Mucosa of descending colon (tissue), 3 donors: ENCODE measurements around the gene SP140L. TPM values are rescaled to one million over a fixed set of nuclear protein-coding genes. Genes with fewer than 3 reads are reported as not detected.
"Not testable (repeated sequence)": the region's sequence is repeated elsewhere in the genome, so short reads cannot be mapped to it uniquely, and the experiment has no call there.

Source experiments
- ATAC-seq: fragments of 200-7000 bp; cut with Tn5 transposase; one replicate; pipeline ENCODE4 v1.9.1; 2020; ENCODE audit warnings: mild to moderate bottlenecking, moderate library complexity
- DNase-seq, 3 donors: peaks; one replicate each; pipeline ENCODE4 v3.0.0-alpha.2; 2020
- H3K36me3 ChIP-seq: fragments of 200-600 bp; one replicate; pipeline ENCODE4 v1.8.0; 2021; ENCODE audit warnings: low read depth, mild to moderate bottlenecking
- H3K4me1 ChIP-seq: fragments of 200-600 bp; one replicate; pipeline ENCODE4 v1.8.0; 2021; ENCODE audit warnings: low read depth, mild to moderate bottlenecking
- H3K4me3 ChIP-seq: fragments of 200-600 bp; one replicate; pipeline ENCODE4 v1.8.0; 2021; ENCODE audit warnings: mild to moderate bottlenecking
- H3K9me3 ChIP-seq: fragments of 200-600 bp; one replicate; pipeline ENCODE4 v1.8.0; 2021; ENCODE audit warnings: mild to moderate bottlenecking
- CTCF ChIP-seq: fragments of 200-600 bp; IDR thresholded peaks from one replicate; pipeline ENCODE4 v1.8.0; 2022; ENCODE audit warnings: antibody characterized with exemption, mild to moderate bottlenecking
- intact Hi-C, 2 donors: fragments of 100-400 bp; cut with DNase I in 1 of 2; cut with micrococcal nuclease in 1 of 2; formaldehyde crosslinking; loops; one replicate each; pipeline versions ENCODE4 v1.11.0 to v1.11.1; 2022; cut with DNase I, micrococcal nuclease
- total RNA-seq, 3 donors: library from RNA; stranded (reverse); fragmentation: NEBNext Ultra II Directional in 2 of 3; extraction: Animal tissue kit (Norgen Biotek cat#: 25700) in 2 of 3; gene quantifications; one replicate each; pipeline versions ENCODE4 v1.2.1 to v1.2.4, GENCODE V29; 2021 to 2023
- donor health status: DM: no; HTN: no; CAD: no; lungs with moderate emphysema.
- donor health status: DM: no; HTN: no; CAD: no.
- donor health status: DM: no; HTN: yes; CAD: no.

SP140L gene
- total RNA-seq, 3 donors from 2014 or later: 22.1 to 35.7 (median 23.4) TPM

DNA sequence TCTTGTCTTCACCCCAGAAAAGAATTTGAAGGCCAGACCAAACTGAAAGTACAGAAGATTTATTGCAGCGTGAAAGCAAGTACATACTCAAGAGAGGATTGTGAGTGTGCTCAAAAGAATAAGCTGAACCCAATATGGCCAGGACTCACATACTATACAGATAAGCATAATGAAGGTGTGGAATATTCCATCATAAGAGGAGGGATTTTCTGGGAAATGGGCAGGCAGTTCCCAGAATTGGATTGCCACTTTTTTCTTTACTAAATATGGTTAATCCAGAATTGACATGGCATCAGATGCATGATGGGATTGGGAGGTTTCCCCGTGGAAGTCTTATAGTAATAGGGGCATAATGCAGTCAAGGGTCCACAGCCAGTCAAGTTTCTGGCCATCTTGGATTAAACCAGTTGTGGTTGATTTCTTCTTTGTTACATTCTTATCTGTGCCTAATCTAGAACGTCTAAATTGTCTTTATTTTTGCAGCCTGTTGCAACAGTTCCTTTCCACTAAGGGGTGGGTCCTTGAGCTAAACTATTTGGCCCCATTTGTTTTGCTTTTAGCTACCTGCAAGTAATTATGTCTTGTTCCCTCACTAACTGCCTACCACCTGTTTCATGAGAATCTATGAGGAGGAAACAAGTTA lies 9.0 kb downstream of the SP140L start:
- intact Hi-C loops: no loop called here
- no peaks in the 10 kb centered on the region for H3K36me3 ChIP-seq
- ATAC-seq (no peak), DNase-seq (no peak)
- H3K4me1 ChIP-seq: no peaks in the 10 kb centered on the region
- TF ChIP-seq CTCF: no peak
- H3K9me3 ChIP-seq: no peaks in the 10 kb centered on the region
- no peak overlapping the region for H3K4me3 ChIP-seq

DNA sequence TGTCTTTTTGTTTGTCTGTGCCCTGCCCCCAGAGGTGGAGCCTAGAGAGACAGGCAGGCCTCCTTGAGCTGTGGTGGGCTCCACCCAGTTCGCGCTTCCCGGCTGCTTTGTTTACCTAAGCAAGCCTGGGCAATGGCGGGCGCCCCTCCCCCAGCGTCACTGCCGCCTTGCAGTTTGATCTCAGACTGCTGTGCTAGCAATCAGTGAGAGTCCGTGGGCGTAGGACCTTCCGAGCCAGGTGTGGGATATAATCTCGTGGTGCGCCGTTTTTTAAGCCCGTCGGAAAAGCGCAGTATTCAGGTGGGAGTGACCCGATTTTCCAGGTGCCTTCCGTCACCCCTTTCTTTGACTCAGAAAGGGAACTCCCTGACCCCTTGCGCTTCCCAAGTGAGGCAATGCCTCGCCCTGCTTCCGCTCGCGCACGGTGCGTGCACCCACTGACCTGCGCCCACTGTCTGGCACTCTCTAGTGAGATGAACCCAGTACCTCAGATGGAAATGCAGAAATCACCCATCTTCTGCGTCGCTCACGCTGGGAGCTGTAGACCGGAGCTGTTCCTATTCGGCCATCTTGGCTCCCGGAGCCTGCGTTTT lies 15.0 kb downstream of the SP140L start:
- ATAC-seq, intact Hi-C loops, DNase-seq, H3K4me1 ChIP-seq, H3K36me3 ChIP-seq, H3K9me3 ChIP-seq, H3K4me3 ChIP-seq: not testable (repeated sequence)

- ATAC-seq, H3K4me1 ChIP-seq, H3K4me3 ChIP-seq, H3K9me3 ChIP-seq, H3K36me3 ChIP-seq, DNase-seq, intact Hi-C loops: not testable (repeated sequence)
Measured at GRCh38 chr2:230343041-230343624, 16.1 kb downstream of the SP140L start.

DNA sequence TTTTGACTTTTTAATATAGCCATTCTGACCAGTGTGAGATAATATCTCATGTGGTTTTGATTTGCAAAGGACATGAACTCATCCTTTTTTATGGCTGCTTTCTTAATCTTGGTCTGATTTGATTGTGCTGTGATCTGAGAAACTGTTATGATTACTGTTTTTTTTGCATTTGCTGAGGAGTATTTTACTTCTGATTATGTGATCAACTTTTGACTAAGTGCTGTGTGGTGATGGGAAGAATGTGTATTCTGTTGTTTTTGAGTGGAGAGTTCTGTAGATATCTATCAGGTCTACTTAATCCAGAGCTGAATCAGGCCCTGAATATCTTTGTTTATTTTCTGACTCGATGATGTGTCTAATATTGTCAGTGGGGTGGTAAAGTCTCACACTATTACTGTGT lies 16.8 kb downstream of the SP140L start:
- no peak for ATAC-seq
- peaks cover 2% of the 10 kb centered on the region for H3K9me3 ChIP-seq
- H3K4me1 ChIP-seq: no peaks in the 10 kb centered on the region
- no peak for TF ChIP-seq CTCF
- no peak for DNase-seq
- intact Hi-C loops: no loop called here
- H3K36me3 ChIP-seq: no peaks in the 10 kb centered on the region
- no peak overlapping the region for H3K4me3 ChIP-seq

GRCh38 chr2:230346465-230346864 lies 19.5 kb downstream of the SP140L start:
- H3K4me3 ChIP-seq: no peak overlapping the region
- no peaks in the 10 kb centered on the region for H3K4me1 ChIP-seq
- intact Hi-C loops: no loop called here
- no peaks in the 10 kb centered on the region for H3K36me3 ChIP-seq
- peaks cover 2% of the 10 kb centered on the region for H3K9me3 ChIP-seq
- ATAC-seq (no peak), DNase-seq (no peak)
- no peak for TF ChIP-seq CTCF

DNA sequence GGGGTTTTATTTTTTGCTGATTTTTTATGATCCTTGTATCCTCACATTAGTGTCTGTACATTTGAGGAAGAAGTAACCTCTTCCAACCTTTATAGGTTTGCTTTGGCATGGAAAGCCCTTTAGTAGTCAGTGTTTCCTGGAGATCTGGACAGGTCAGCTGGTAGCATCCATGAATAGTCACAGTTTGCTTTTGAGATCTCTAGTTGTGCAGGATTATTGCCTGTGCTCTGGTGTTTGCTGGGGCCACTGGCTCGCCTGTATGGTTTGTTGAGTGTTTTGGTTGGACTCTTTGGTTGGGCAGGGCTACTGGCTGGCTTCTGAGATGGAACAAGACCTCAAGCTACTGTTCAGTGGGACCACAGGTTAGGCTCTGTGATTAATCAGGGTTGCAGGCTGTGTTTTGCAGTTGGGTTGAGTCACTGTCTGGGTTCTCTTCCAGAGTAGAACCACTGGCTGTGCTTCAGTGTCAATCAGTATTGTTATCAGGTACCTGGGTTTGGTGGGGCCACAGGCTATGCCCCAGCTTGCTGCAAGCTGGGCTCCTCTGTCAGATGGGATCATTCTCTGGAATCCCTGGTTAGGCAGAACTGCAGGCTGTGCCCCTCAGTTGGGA lies 20.0 kb downstream of the SP140L start:
- Histone ChIP-seq H3K9me3 (peaks cover 2% of the 10 kb centered on the region), H3K36me3 (no peaks in the 10 kb centered on the region), H3K4me3 (no peak overlapping the region), H3K4me1 (no peaks in the 10 kb centered on the region)
- intact Hi-C loops: no loop called here
- DNase-seq (no peak), ATAC-seq (no peak)
- TF ChIP-seq CTCF: no peak
